Astrocyte (in vitro differentiated cells and primary cell): ENCODE measurements around the gene ITPR2.

Experiments
- EZH2 ChIP-seq: IDR thresholded peaks from 2 replicates; pipeline ENCODE4 v1.6.1; 2012; ENCODE audit warnings: mild to moderate bottlenecking, low read length, inconsistent platforms; ENCODE audit not compliant: insufficient read depth
- TF ChIP-seq, protein P1 (sequence below): IDR thresholded peaks from 2 replicates; pipeline ENCODE4 v1.5.1; 2011; ENCODE audit warnings: low read depth, mild to moderate bottlenecking, inconsistent platforms, low read length, moderate library complexity; ENCODE audit not compliant: insufficient read depth

- TF ChIP-seq, protein P1, sequence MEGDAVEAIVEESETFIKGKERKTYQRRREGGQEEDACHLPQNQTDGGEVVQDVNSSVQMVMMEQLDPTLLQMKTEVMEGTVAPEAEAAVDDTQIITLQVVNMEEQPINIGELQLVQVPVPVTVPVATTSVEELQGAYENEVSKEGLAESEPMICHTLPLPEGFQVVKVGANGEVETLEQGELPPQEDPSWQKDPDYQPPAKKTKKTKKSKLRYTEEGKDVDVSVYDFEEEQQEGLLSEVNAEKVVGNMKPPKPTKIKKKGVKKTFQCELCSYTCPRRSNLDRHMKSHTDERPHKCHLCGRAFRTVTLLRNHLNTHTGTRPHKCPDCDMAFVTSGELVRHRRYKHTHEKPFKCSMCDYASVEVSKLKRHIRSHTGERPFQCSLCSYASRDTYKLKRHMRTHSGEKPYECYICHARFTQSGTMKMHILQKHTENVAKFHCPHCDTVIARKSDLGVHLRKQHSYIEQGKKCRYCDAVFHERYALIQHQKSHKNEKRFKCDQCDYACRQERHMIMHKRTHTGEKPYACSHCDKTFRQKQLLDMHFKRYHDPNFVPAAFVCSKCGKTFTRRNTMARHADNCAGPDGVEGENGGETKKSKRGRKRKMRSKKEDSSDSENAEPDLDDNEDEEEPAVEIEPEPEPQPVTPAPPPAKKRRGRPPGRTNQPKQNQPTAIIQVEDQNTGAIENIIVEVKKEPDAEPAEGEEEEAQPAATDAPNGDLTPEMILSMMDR = no peak
- no peak for TF ChIP-seq EZH2
Measured at GRCh38 chr12:26874501-26875296, 41.7 kb upstream of the ITPR2 start.
